Heart right ventricle (tissue), 12 donors: ENCODE measurements around the gene GSTM3. TPM values are rescaled to one million over a fixed set of nuclear protein-coding genes. Genes with fewer than 3 reads are reported as not detected.

ENCODE experiments used
- polyA plus RNA-seq, 2 donors: library from polyadenylated mRNA; stranded (reverse); fragments of 200-250 nt; gene quantifications; one replicate each; pipeline ENCODE4 v1.2.3, GENCODE V29; 2013
- total RNA-seq, 10 donors: library from RNA; stranded (reverse); fragmentation: NEBNext Ultra II Directional in 3 of 10; extraction: Animal tissue kit (Norgen Biotek cat#: 25700) in 3 of 10; gene quantifications; one replicate each; pipeline versions ENCODE4 v1.2.1 to v1.2.4, GENCODE V29; 2021 to 2023
- donor health status: ischemic (EF 13 %, LVEDD 7.1; RV severe dilation, severe dysfunction).
- donor health status: healthy with polysubstance abuse.
- donor health status: DM: no; HTN: yes; CAD: no.
- donor health status: DM: no; HTN: no; CAD: no.
- donor health status: ischemic (EF 25% LVEDD 6.9; RV normal size, moderate dysfunction).
- donor health status: ischemic (EF 25% LVEDD 5.7; RV mildly dilated, moderate dysfunction).
- donor health status: healthy.
- donor health status: nonischemic (EF 11% LVEDD 7.7; RV severe dilation, severe dysfunction).
- donor health status: DM: yes; HTN: yes; CAD: no.
- donor health status: PGD.
- donor health status: ischemic (EF 29% LVEDD 5.4; RV normal size, mild dysfunction).
- donor health status: nonischemic (EF 23%, LVEDD 6.1; RV moderate dilation, normal function).

The GSTM3 gene
- total and polyA plus RNA-seq, 12 donors, result 49.0 to 289 (median 99.3) TPM

Other genes starting within 250 kb of the GSTM3 start
- 1 to 10 TPM; 3.3 to 7.6 (median 4.5) TPM for gene CYB561D1, start 246.9 kb downstream of the GSTM3 start, total RNA-seq
- 1 to 10 TPM; 3.0 to 3.6 TPM for gene CYB561D1, start 246.9 kb downstream of the GSTM3 start, polyA plus RNA-seq
- gene AMIGO1, start 231.3 kb downstream of the GSTM3 start, total RNA-seq, result 10 to 100 TPM; 11.9 to 16.6 (median 14.7) TPM
- 1 to 10 TPM; 2.8 to 4.0 TPM for gene AMIGO1, start 231.3 kb downstream of the GSTM3 start, polyA plus RNA-seq
- 1 to 10 TPM in 1 of 10 donors, under 1 TPM in 7, not detected in 2; 0.11 to 1.0 (median 0.31) TPM for gene GPR61, start 201.2 kb downstream of the GSTM3 start, total RNA-seq
- gene GPR61, start 201.2 kb downstream of the GSTM3 start, polyA plus RNA-seq, result not detected
- 1 to 10 TPM; 2.1 to 3.6 (median 2.8) TPM for gene GNAI3, start 192.4 kb downstream of the GSTM3 start, total RNA-seq
- gene GNAI3, start 192.4 kb downstream of the GSTM3 start, polyA plus RNA-seq, result 1 to 10 TPM; 1.6 to 2.2 TPM
- gene GNAT2, start 121.4 kb downstream of the GSTM3 start, total RNA-seq, result not detected
- under 1 TPM in 1 of 2 donors, not detected in 1; 0.04 TPM for gene GNAT2, start 121.4 kb downstream of the GSTM3 start, polyA plus RNA-seq
- 10 to 100 TPM in 7 of 10 donors, 1 to 10 TPM in 3; 6.4 to 18.2 (median 11.5) TPM for gene AMPD2, start 121.2 kb downstream of the GSTM3 start, total RNA-seq
- 10 to 100 TPM; 12.3 to 15.2 TPM for gene AMPD2, start 121.2 kb downstream of the GSTM3 start, polyA plus RNA-seq
- gene GSTM4, start 84.9 kb downstream of the GSTM3 start, total RNA-seq, result 10 to 100 TPM; 29.9 to 62.1 (median 43.5) TPM
- 10 to 100 TPM; 22.8 to 41.3 TPM for gene GSTM4, start 84.9 kb downstream of the GSTM3 start, polyA plus RNA-seq
- gene GSTM2, start 73.0 kb downstream of the GSTM3 start, total RNA-seq, result 10 to 100 TPM; 56.9 to 93.3 (median 68.1) TPM
- 100 to 1,000 TPM in 1 of 2 donors, 10 to 100 TPM in 1; 23.1 to 113 TPM for gene GSTM2, start 73.0 kb downstream of the GSTM3 start, polyA plus RNA-seq
- gene GSTM1, start 53.2 kb downstream of the GSTM3 start, total RNA-seq, result 10 to 100 TPM in 6 of 10 donors, not detected in 4; 28.7 to 57.7 (median 36.9) TPM
- 10 to 100 TPM in 1 of 2 donors, under 1 TPM in 1; 0.19 to 39.6 TPM for gene GSTM1, start 53.2 kb downstream of the GSTM3 start, polyA plus RNA-seq
- 1 to 10 TPM in 9 of 10 donors, under 1 TPM in 1; 0.93 to 3.2 (median 2.0) TPM for gene GSTM5, start 28.8 kb downstream of the GSTM3 start, total RNA-seq
- gene GSTM5, start 28.8 kb downstream of the GSTM3 start, polyA plus RNA-seq, result 1 to 10 TPM in 1 of 2 donors, under 1 TPM in 1; 0.86 to 2.9 TPM
- under 1 TPM in 3 of 10 donors, not detected in 7; 0.49 to 0.61 (median 0.56) TPM for gene EPS8L3, start 22.9 kb upstream of the GSTM3 start, total RNA-seq
- gene EPS8L3, start 22.9 kb upstream of the GSTM3 start, polyA plus RNA-seq, result not detected
- gene CSF1, start 169.8 kb upstream of the GSTM3 start, total RNA-seq, result 10 to 100 TPM in 6 of 10 donors, 1 to 10 TPM in 4; 6.3 to 26.2 (median 12.3) TPM
- 10 to 100 TPM; 11.5 to 15.1 TPM for gene CSF1, start 169.8 kb upstream of the GSTM3 start, polyA plus RNA-seq
- 10 to 100 TPM; 39.2 to 58.9 (median 48.7) TPM for gene AHCYL1, start 243.7 kb upstream of the GSTM3 start, total RNA-seq
- 10 to 100 TPM; 21.9 to 24.2 TPM for gene AHCYL1, start 243.7 kb upstream of the GSTM3 start, polyA plus RNA-seq